ENCODE results near the gene SHISA9.

SHISA9 gene

DNA sequence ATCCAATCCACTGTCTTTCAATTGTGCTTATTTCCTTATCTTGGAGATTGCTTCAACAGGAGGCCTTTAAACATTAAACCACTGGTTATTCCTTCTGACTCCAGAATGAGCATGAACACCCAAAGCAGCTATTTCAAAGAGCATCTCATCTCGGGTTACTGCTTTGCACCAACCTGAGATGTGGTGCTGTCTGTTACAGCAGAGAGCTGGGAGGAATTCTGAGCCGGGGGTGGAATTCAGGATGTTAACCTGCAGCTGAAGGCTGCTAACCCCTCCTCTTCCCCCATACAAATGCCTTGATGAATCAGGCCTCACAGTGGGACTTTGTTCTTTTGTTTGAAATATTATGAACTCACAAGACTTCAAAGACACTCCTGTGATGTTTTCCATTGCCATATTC, 113.1 kb downstream of the SHISA9 start:
- no peak overlapping the region for H4K91ac ChIP-seq (ENCODE audit: low read length)
- no peak overlapping the region for H3K4ac ChIP-seq (ENCODE audit: low read depth in 1 of 2, low read length in 2 of 2)
- H2BK15ac ChIP-seq (ENCODE audit: low read depth, poor library complexity, severe bottlenecking), result no peak overlapping the region
- H2AFZ ChIP-seq (ENCODE audit: low read depth, low read length), result no peak overlapping the region
- H3K9ac ChIP-seq (ENCODE audit: low read length), result no peak overlapping the region
- H3K4me2 ChIP-seq (ENCODE audit: low read length, poor library complexity, severe bottlenecking), result no peak overlapping the region
- no peak overlapping the region for H2BK5ac ChIP-seq (ENCODE audit: low read depth, low read length, poor library complexity, severe bottlenecking)
- H3K9me3 ChIP-seq (ENCODE audit: control insufficient read depth, low read length), result peaks cover 3% of the 10 kb centered on the region
- WGBS, result no CpG with 5 or more reads among the region's 2 CpGs
- H2AK5ac ChIP-seq (ENCODE audit: low read length, severe bottlenecking), result no peak overlapping the region
- H4K8ac ChIP-seq (ENCODE audit: low read length), result no peak overlapping the region
- H3K23ac ChIP-seq (ENCODE audit: low read length in 2 of 2), result no peak overlapping the region
- no peaks in the 10 kb centered on the region for H3K27me3 ChIP-seq (ENCODE audit: control insufficient read depth in 1 of 2, insufficient read depth in 1 of 2, low read length in 2 of 2)
- H2BK120ac ChIP-seq (ENCODE audit: low read depth, low read length), result no peak overlapping the region
- H2BK12ac ChIP-seq (ENCODE audit: low read length in 2 of 2), result no peak overlapping the region
- no peak overlapping the region for H3K14ac ChIP-seq (ENCODE audit: low read length in 2 of 2)
- H3K18ac ChIP-seq (ENCODE audit: low read depth in 1 of 2, low read length in 2 of 2), result no peak overlapping the region
- no peaks in the 10 kb centered on the region for H3K79me1 ChIP-seq (replicated peaks; ENCODE audit: low read length, poor library complexity, severe bottlenecking)
- H3K27ac ChIP-seq (ENCODE audit: low read length, poor library complexity, severe bottlenecking), result no peak overlapping the region
- H3K4me3 ChIP-seq (ENCODE audit: insufficient read depth in 1 of 2, low read depth in 1 of 2, low read length in 2 of 2), result no peak overlapping the region
- DNase-seq, result no peak
- no peaks in the 10 kb centered on the region for H3K36me3 ChIP-seq (ENCODE audit: control insufficient read depth in 1 of 2, insufficient read depth in 2 of 2, low read depth in 1 of 2, low read length in 2 of 2)
- H3K4me1 ChIP-seq (ENCODE audit: control insufficient read depth, insufficient read depth, low read depth, low read length), result no peaks in the 10 kb centered on the region

GRCh38 chr16:13018026-13018425, 116.6 kb downstream of the SHISA9 start:
- H3K27me3 ChIP-seq (ENCODE audit: control insufficient read depth in 1 of 2, insufficient read depth in 1 of 2, low read length in 2 of 2), result no peaks in the 10 kb centered on the region
- DNase-seq, result no peak
- H3K9ac ChIP-seq (ENCODE audit: low read length), result no peak overlapping the region
- H3K4me1 ChIP-seq (ENCODE audit: control insufficient read depth, insufficient read depth, low read depth, low read length), result no peaks in the 10 kb centered on the region
- H4K91ac ChIP-seq (ENCODE audit: low read length), result no peak overlapping the region
- H3K23ac ChIP-seq (ENCODE audit: low read length in 2 of 2), result no peak overlapping the region
- no peak overlapping the region for H3K4me3 ChIP-seq (ENCODE audit: insufficient read depth in 1 of 2, low read depth in 1 of 2, low read length in 2 of 2)
- H2BK15ac ChIP-seq (ENCODE audit: low read depth, poor library complexity, severe bottlenecking), result no peak overlapping the region
- H4K8ac ChIP-seq (ENCODE audit: low read length), result no peak overlapping the region
- H2BK12ac ChIP-seq (ENCODE audit: low read length in 2 of 2), result no peak overlapping the region
- no peak overlapping the region for H3K18ac ChIP-seq (ENCODE audit: low read depth in 1 of 2, low read length in 2 of 2)
- H2BK120ac ChIP-seq (ENCODE audit: low read depth, low read length), result no peak overlapping the region
- WGBS, result 74% methylated on average over 5 of the region's 5 CpGs
- H2AK5ac ChIP-seq (ENCODE audit: low read length, severe bottlenecking), result no peak overlapping the region
- H3K79me1 ChIP-seq (replicated peaks; ENCODE audit: low read length, poor library complexity, severe bottlenecking), result no peaks in the 10 kb centered on the region
- H2BK5ac ChIP-seq (ENCODE audit: low read depth, low read length, poor library complexity, severe bottlenecking), result no peak overlapping the region
- H2AFZ ChIP-seq (ENCODE audit: low read depth, low read length), result no peak overlapping the region
- peaks cover 3% of the 10 kb centered on the region for H3K9me3 ChIP-seq (ENCODE audit: control insufficient read depth, low read length)
- no peak overlapping the region for H3K4me2 ChIP-seq (ENCODE audit: low read length, poor library complexity, severe bottlenecking)
- no peak overlapping the region for H3K27ac ChIP-seq (ENCODE audit: low read length, poor library complexity, severe bottlenecking)
- H3K14ac ChIP-seq (ENCODE audit: low read length in 2 of 2), result no peak overlapping the region
- H3K4ac ChIP-seq (ENCODE audit: low read depth in 1 of 2, low read length in 2 of 2), result no peak overlapping the region
- no peaks in the 10 kb centered on the region for H3K36me3 ChIP-seq (ENCODE audit: control insufficient read depth in 1 of 2, insufficient read depth in 2 of 2, low read depth in 1 of 2, low read length in 2 of 2)

DNA sequence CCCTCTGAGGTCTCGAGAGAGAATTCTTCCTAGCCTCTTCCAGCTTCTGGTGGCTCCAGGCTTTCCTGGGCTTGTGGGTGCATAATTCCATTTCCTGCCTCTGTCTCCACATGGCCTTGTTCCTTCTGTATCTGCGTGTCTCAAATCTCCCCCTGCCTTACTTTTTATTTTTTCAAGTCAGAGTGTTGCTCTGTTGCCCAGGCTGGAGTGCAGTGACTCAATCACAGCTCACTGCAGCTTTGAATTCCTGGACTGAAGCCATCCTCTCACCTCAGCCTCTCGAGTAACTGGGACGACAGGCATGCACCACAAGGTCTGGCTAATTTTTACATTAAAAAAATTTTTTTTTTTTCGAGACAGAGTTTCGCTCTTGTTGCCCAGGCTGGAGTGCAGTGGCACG, 120.6 kb downstream of the SHISA9 start:
- Histone ChIP-seq H3K14ac (ENCODE audit: low read length in 2 of 2) (no peak overlapping the region), H2BK15ac (ENCODE audit: low read depth, poor library complexity, severe bottlenecking) (no peak overlapping the region), H3K9me3 (ENCODE audit: control insufficient read depth, low read length) (peaks cover 3% of the 10 kb centered on the region), H3K4ac (ENCODE audit: low read depth in 1 of 2, low read length in 2 of 2) (no peak overlapping the region), H2AK5ac (ENCODE audit: low read length, severe bottlenecking) (no peak overlapping the region), H2AFZ (ENCODE audit: low read depth, low read length) (no peak overlapping the region), H3K27ac (ENCODE audit: low read length, poor library complexity, severe bottlenecking) (no peak overlapping the region), H3K36me3 (ENCODE audit: control insufficient read depth in 1 of 2, insufficient read depth in 2 of 2, low read depth in 1 of 2, low read length in 2 of 2) (no peaks in the 10 kb centered on the region), H3K4me3 (ENCODE audit: insufficient read depth in 1 of 2, low read depth in 1 of 2, low read length in 2 of 2) (no peak overlapping the region), H2BK5ac (ENCODE audit: low read depth, low read length, poor library complexity, severe bottlenecking) (peak overlapping the region; percentile 20), H3K18ac (ENCODE audit: low read depth in 1 of 2, low read length in 2 of 2) (no peak overlapping the region), H2BK120ac (ENCODE audit: low read depth, low read length) (no peak overlapping the region), H2BK12ac (ENCODE audit: low read length in 2 of 2) (no peak overlapping the region), H3K4me1 (ENCODE audit: control insufficient read depth, insufficient read depth, low read depth, low read length) (no peaks in the 10 kb centered on the region), H3K23ac (ENCODE audit: low read length in 2 of 2) (no peak overlapping the region), H4K8ac (ENCODE audit: low read length) (no peak overlapping the region), H3K27me3 (ENCODE audit: control insufficient read depth in 1 of 2, insufficient read depth in 1 of 2, low read length in 2 of 2) (no peaks in the 10 kb centered on the region), H3K79me1 (replicated peaks; ENCODE audit: low read length, poor library complexity, severe bottlenecking) (no peaks in the 10 kb centered on the region), H3K4me2 (ENCODE audit: low read length, poor library complexity, severe bottlenecking) (no peak overlapping the region), H3K9ac (ENCODE audit: low read length) (no peak overlapping the region), H4K91ac (ENCODE audit: low read length) (no peak overlapping the region)
- no peak for DNase-seq
- WGBS, result 79% methylated on average over 7 of the region's 7 CpGs

GRCh38 chr16:13029786-13030185, 128.4 kb downstream of the SHISA9 start:
- no peaks in the 10 kb centered on the region for H3K27me3 ChIP-seq (ENCODE audit: control insufficient read depth in 1 of 2, insufficient read depth in 1 of 2, low read length in 2 of 2)
- H3K4me1 ChIP-seq (ENCODE audit: control insufficient read depth, insufficient read depth, low read depth, low read length), result no peaks in the 10 kb centered on the region
- H2AFZ ChIP-seq (ENCODE audit: low read depth, low read length), result no peak overlapping the region
- H3K23ac ChIP-seq (ENCODE audit: low read length in 2 of 2), result no peak overlapping the region
- H4K91ac ChIP-seq (ENCODE audit: low read length), result no peak overlapping the region
- no peaks in the 10 kb centered on the region for H3K79me1 ChIP-seq (replicated peaks; ENCODE audit: low read length, poor library complexity, severe bottlenecking)
- no peak for DNase-seq
- no peak overlapping the region for H3K27ac ChIP-seq (ENCODE audit: low read length, poor library complexity, severe bottlenecking)
- H3K9ac ChIP-seq (ENCODE audit: low read length), result no peak overlapping the region
- WGBS, result 75% methylated on average over 4 of the region's 5 CpGs
- H4K8ac ChIP-seq (ENCODE audit: low read length), result no peak overlapping the region
- no peak overlapping the region for H3K14ac ChIP-seq (ENCODE audit: low read length in 2 of 2)
- no peak overlapping the region for H2BK120ac ChIP-seq (ENCODE audit: low read depth, low read length)
- H3K4me2 ChIP-seq (ENCODE audit: low read length, poor library complexity, severe bottlenecking), result no peak overlapping the region
- H2AK5ac ChIP-seq (ENCODE audit: low read length, severe bottlenecking), result no peak overlapping the region
- no peak overlapping the region for H3K4me3 ChIP-seq (ENCODE audit: insufficient read depth in 1 of 2, low read depth in 1 of 2, low read length in 2 of 2)
- no peak overlapping the region for H3K18ac ChIP-seq (ENCODE audit: low read depth in 1 of 2, low read length in 2 of 2)
- H2BK15ac ChIP-seq (ENCODE audit: low read depth, poor library complexity, severe bottlenecking), result no peak overlapping the region
- no peak overlapping the region for H3K4ac ChIP-seq (ENCODE audit: low read depth in 1 of 2, low read length in 2 of 2)
- H3K36me3 ChIP-seq (ENCODE audit: control insufficient read depth in 1 of 2, insufficient read depth in 2 of 2, low read depth in 1 of 2, low read length in 2 of 2), result no peaks in the 10 kb centered on the region
- no peak overlapping the region for H2BK5ac ChIP-seq (ENCODE audit: low read depth, low read length, poor library complexity, severe bottlenecking)
- no peak overlapping the region for H2BK12ac ChIP-seq (ENCODE audit: low read length in 2 of 2)
- H3K9me3 ChIP-seq (ENCODE audit: control insufficient read depth, low read length), result no peaks in the 10 kb centered on the region

Data from mesenchymal stem cell (in vitro differentiated cells and primary cell).